GM18498 (cell line): ENCODE measurements around the gene TLDC2.
"Not testable (repeated sequence)": the region's sequence is repeated elsewhere in the genome, so short reads cannot be mapped to it uniquely, and the experiment has no call there.

Experiments used
- ATAC-seq: cut with Tn5 transposase; IDR thresholded peaks from one replicate; pipeline ENCODE4 v1.9.1; 2021; ENCODE audit warnings: mild to moderate bottlenecking, moderate library complexity; ENCODE audit not compliant: unreplicated experiment

Gene TLDC2

DNA sequence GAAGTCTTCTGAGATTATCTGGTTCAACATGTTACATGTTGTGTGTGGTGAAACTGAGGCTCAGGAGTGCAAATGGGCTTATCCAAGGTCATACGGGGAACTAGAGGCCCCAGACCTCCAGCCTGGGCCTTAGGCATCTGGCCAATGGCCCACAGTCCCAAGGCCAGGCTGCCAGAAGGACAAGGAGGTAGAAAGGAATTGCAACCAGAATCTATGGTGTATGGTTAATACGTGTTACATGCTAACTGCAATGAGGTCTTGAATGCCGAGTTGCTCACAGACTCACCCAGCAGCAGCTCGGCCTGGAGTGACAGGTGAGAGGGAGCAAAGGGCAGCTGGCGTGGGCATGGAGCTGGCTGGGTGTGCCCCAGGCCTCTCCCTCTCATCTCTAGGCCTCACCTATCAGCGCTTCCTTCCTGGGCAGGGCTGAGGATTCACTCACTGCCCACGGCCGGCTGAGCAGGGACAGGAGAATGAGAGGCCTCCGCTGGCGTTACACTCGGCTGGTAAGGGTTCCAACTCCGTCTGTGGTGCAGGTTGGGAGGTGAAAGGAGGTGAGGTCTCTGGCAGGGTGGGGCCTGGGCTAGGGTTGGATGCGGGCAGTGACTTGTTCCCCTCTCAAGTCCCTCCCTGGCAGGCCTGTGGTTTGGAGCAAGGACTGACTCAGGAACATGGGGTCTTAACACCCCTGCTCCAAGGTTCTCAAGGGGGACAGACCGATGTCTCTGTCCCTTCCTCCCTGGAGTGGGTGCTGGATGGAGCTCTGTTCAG, at the start of gene TLDC2:
Gene TLDC2, plus strand, starts transcription at position 437 of the 771 bp plus-strand sequence. Its CDS starts 37 bp downstream, at position 474.
- ATAC-seq, result no peak

DNA sequence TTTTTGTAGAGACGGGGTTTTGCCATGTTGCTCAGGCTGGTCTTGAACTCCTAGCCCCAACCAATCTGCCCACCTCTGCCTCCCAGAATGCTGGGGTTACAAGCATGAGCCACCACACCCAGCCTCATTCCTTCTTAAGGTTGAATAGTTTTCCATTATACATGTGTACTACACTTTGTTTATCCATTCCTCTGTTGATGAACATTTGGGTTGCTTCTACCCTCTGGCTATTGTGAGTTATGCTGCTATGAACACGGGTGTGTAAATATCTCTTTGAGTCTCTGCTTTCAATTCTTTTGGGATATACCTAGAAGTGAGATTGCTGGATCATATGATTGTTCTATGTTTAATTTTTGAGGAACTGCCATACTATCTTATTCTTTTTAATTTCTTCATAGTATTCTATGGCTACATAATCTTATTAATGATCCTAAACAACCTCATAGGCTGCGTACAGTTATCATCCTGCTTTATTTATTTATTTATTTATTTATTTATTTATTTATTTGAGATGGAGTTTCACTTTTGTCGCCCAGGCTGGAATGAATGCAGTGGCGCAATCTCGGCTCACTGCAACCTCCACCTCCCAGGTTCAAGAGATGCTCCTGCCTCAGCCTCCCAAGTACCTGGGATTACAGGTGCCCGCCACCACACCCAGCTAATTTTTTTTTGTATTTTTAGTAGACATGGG, 49.2 kb upstream of the TLDC2 start:
- no peak for ATAC-seq

GRCh38 chr20:36827541-36828279, 48.2 kb upstream of the TLDC2 start:
- peak; percentile 96 for ATAC-seq

DNA sequence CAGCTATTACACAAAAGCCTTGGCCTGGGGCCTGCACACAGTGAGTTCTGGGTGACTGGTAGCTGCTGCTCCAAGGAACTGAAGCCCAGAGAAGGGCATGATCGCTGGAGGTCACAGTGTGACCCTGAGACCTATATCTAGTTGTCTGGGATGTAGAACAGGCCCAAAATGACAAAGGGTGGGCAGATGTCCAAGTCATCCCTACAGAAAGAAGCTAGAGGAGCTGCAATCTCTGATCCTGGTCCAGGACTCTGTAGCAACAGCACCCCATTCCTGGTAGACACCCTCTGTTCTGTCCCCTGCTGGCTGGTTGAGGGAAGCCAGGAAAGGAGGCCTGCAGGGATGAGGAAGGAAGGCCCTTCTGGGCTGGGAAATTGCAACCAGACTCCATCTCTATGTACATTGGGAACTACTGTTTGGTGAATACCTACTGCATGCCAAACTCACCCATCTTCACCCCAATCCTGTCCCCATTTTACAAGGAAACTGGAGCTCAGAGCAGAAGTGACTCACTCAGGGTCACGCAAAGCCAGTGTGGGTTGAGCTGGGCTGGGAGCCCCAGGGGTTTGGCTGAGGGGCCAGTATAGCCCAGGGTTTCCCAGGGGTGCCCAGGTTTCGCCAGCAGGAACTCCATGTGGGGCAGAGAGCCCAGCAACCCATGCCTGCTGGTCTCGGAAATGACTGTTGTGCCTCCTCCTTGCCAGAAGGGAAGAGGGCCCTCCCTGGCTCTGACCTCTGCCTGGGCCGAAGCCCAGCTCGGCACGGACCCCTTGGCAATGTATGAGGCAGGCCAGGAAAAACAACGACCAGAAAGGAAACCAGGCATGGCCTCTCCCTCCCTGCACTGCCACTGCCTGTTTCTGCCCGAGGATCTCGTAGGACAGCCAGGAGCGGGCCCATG, 44.9 kb upstream of the TLDC2 start:
- ATAC-seq, result no peak

DNA sequence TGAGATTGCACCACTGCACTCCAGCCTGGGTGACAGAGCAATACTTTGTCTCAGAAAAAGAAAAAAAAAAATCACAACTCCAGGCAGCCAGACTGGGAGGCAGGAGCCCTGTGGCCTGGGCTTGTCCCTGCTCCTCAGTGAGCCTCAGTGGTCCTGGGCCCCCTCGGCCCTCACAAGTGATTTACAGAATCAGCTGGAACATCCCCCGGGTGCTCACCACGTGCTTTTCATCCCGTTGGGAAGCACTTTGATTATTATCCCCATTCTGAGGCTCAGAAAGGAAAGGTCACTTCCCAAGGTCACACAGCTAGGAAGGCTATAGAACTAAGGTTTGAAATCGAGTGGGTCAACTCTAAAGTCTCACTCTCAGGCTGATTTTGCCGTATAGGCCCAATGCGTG, 43.1 kb upstream of the TLDC2 start:
- no peak for ATAC-seq

DNA sequence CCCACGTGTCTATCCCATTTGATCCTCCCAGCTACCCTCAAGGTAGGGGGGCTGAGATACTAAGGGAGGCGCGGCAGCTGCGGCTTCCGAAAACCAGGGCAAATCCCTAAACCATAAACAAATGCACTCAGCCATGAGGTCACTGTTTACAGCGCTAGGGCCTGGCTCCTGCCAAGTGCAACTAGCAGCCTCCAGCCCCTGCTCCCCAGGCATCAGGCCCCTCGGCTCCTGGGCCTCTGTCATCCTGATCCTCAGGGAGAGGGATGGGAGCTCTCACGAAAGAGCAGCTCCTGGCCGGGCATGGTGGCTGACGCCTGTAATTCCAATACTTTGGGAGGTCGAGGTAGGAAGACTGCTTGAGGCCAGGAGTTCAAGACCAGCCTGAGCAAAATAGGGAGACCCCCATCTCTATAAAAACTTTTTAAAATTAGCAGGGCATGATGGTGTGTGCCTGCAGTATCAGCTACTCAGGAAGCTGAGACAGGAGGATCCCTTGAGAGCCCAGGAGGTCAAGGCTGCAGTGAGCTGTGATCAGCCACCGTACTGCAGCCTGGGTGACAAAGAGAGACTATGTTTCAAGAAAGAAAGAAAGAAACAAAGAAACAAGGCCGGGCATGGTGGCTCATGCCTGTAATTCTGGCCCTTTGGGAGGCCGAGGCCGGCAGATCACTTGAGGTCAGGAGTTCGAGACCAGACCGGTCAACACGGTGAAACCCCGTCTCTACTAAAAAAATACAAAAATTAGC, 42.5 kb upstream of the TLDC2 start:
- ATAC-seq, result no peak

- ATAC-seq, result no peak
Measured at GRCh38 chr20:36835025-36835424, 40.9 kb upstream of the TLDC2 start.

GRCh38 chr20:36835453-36836198, 40.3 kb upstream of the TLDC2 start:
- ATAC-seq, result peak; percentile 90

GRCh38 chr20:36836591-36837269, 39.2 kb upstream of the TLDC2 start:
- ATAC-seq, result no peak

GRCh38 chr20:36838376-36838775, 37.6 kb upstream of the TLDC2 start:
- ATAC-seq, result not testable (repeated sequence)

- no peak for ATAC-seq
Measured at GRCh38 chr20:36839150-36839549, 36.8 kb upstream of the TLDC2 start.

GRCh38 chr20:36841030-36841429, 34.9 kb upstream of the TLDC2 start:
- not testable (repeated sequence) for ATAC-seq

- ATAC-seq, result no peak
Measured at GRCh38 chr20:36845288-36845971, 30.5 kb upstream of the TLDC2 start.

- no peak for ATAC-seq
Measured at GRCh38 chr20:36847009-36847709, 28.8 kb upstream of the TLDC2 start.

DNA sequence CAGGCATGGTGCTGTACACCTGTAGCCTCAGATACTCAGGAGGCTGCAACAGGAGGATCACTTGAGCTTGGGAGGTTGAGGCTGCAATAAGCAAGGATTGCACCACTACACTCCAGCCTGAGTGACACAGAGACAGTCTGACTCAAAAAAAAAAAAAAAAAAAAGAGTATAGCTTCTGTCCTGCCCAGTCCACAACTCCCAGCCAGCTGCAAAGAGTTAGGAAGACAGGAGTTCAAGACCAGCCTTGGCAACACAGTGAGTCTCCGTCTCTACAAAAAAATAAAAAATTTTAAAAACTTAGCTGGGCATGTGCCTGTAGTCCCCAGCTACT, 28.3 kb upstream of the TLDC2 start:
- no peak for ATAC-seq

DNA sequence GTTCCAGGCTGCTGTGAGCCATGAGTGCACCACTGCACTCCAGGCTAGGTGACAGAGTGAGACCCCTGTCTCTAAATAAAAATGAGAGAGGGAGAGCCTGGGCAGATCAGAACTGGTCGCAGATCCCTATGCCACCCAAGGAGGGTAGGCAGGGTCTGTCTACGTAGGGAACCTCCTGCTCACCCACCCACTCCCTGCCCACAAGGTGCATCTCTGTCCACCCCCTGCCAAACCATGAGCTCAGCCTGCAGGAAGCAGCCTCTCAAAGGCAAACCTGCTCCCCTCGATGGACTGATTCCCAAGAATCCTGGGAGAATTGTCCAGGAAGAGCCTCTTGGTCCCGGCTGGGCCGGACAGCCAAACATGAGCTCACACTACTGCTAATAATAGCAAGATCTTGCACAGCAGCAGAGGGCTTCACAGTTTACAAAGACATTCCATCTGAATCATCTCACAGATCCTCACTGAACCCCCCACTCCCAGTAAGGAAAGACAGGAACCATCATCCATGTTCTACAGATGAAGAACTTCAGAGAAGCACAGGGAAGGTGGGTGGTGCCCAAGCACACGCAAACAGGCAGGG, 27.8 kb upstream of the TLDC2 start:
- ATAC-seq, result no peak

DNA sequence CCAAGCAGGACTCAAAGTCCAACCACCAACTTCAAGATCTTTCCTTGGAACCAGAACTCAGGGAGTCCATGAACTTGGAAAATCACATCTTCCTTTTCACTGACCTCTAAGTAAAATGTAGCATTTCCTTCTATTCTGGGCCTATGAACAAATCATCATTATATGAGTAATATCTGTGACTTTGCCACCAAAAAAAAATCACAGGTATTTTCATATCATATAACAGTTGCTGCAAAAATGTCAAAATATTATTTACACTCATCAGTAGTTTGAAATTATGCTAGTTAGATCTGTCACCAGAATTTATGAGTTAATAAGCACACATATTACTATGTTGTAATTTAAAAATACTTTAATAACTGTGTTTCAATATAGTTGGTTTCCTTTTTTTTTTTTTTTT, 27.3 kb upstream of the TLDC2 start:
- ATAC-seq, result no peak
